NCI-H146 treated with DMSO at 0.1 percent for 48 hours (cell line): ENCODE measurements around the gene RNF39.
"Not testable (repeated sequence)": the region's sequence is repeated elsewhere in the genome, so short reads cannot be mapped to it uniquely, and the experiment has no call there.

Source experiments
- DNase-seq: peaks from one replicate; lab custom pipeline; 2025; ENCODE audit not compliant: unreplicated experiment; lab: John Stamatoyannopoulos, UW

Gene RNF39, protein sequence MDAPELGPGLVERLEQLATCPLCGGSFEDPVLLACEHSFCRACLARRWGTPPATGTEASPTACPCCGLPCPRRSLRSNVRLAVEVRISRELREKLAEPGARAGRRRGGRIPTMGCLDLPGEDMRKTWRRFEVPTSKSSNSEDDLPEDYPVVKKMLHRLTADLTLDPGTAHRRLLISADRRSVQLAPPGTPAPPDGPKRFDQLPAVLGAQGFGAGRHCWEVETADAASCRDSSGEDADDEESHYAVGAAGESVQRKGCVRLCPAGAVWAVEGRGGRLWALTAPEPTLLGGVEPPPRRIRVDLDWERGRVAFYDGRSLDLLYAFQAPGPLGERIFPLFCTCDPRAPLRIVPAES

GRCh38 chr6:30075094-30075789 lies at the start of gene RNF39:
TSS of gene RNF39 (minus strand) at chr6:30075769. CDS start at chr6:30075585, 184 bp downstream.
- no peak for DNase-seq

GRCh38 chr6:30122515-30122914 lies 46.9 kb upstream of the RNF39 start:
- no peak for DNase-seq

GRCh38 chr6:30121446-30122366 lies 46.1 kb upstream of the RNF39 start:
- DNase-seq, result no peak

- not testable (repeated sequence) for DNase-seq
These were observed 43.1 kb upstream of the RNF39 start for GRCh38 chr6:30118691-30119090.

- DNase-seq, result no peak
These were observed 41.2 kb upstream of the RNF39 start for GRCh38 chr6:30116724-30117123.

- DNase-seq, result no peak
These were observed 38.3 kb upstream of the RNF39 start for GRCh38 chr6:30113841-30114240.

DNA sequence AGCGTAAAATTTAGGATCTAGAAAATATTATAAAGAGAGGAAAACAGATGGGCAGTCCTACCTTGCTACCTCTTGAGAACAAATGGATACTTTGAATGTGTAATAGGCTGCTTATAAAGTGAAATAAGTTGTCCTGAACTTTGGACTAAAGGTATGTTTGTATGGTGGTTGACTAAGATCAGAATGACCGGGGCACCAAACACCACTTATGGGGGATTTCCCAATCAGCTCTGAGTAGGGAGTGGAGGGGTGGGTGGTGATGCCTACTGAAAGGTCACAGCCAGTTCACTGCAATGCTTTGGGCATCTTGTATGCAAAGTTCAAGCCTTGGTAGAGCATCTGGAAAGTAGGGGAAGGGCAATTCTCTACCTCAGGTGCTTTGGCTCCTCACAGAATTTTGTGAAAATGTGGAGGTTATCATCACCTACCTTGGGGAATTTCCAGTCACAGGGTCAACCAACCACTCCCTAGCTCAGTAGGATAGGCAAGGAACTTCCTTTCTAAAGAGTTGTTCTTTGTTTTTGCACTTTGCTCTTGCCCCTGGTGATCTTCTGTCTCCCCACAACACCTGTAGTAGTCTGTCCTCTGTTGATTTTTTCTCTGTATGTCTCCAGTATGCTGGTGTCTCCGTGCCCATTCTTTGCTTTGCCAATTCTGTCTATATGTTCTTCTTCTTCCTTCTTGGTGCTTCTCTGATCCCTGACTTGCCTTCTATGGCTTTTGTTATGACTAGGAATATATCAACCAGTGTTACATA lies 37.6 kb upstream of the RNF39 start, which contains the start of gene TRIM31:
TSS of gene TRIM31 (minus strand) at position 88 of the 757 bp plus-strand sequence. CDS start 285 bp downstream, outside the sequence.
- no peak for DNase-seq

DNA sequence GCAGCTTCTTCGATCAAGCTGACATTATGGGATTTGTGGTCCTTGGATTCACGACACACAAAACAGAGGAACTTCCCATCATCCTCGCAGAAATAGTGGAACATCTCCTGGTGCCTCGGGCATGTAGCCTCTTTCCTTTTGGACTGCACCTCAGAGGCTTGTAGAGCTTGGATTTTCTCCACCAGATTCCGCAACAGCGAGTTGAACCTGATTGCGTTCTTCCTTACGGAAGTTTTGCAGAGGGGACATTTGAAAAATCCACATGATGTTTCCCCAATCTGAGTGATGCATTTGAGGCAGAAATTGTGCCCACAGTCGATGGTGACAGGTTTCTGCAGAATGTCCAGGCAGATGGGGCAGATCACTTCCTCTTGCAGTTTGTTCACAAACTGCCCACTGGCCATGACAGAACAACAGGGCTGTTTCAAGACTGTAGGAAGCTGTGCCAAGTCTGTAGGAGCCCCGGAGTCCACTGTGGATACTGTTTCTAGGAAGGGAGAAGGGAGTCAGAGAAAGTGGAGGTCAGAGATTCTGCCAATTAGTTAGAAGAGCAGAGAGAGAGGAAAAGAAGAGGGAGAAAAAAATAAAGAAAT lies 36.9 kb upstream of the RNF39 start:
- DNase-seq, result no peak

DNA sequence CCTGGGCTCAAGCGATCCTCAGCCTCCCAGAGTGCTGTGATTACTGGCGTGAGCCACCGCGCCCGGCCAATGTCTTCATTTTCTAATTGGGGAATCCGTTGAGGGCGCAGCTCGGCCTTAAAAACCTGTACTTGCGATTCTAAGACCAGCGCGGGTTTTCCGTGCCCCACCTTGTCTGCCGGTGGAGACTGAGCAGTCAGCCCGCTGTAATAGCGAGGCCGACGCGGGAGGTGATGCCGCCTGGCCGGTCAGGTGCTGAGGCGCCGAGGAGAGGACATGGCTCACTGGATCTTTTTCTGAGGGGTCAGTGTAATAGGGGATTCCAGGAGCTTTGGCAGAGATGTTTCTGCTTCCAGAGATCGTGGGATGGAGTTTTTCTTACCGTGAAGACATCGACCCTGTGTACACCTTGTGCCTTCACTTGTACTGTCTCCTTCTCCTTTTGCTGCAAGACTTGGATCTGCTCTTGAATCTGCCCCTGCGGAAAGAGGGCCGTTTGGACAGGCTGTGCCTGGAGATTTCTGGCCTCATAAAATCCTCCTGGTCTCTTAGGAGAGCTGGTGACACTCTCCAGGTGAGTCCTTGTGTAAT lies 35.8 kb upstream of the RNF39 start:
- no peak for DNase-seq

GRCh38 chr6:30104661-30105060 lies 29.1 kb upstream of the RNF39 start:
- no peak for DNase-seq

GRCh38 chr6:30103872-30104179 lies 28.3 kb upstream of the RNF39 start:
- DNase-seq, result no peak

GRCh38 chr6:30102970-30103871 lies 27.7 kb upstream of the RNF39 start:
- peak; percentile 68 for DNase-seq

DNA sequence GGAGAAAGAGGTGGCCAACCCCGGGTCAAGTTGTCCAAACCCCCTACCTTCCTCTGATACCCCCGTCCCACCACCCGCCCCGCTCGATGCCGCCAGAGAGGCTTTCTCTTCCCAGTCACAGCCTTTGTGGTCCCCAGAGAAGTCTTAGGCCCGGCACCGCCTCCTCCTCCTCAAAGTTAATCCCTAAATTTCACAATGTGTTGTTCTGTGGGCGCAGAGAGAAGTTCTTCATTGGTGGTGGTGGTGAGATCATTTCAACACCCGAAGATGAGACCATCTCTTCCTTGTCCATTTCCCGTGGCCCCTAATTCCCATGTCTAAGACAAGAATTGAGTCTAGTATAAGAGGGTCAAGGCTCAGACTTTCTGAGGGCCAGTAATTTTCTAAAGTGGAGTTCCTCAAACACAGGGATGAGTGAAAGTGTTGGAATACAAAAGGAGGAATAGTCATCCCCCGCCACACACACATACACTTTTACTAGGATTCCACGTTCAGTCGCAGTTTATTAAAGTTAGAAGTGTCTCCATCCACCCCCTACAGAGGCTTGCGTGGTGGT lies 26.9 kb upstream of the RNF39 start:
- DNase-seq, result no peak

- peak; percentile 41 for DNase-seq
These were observed 26.2 kb upstream of the RNF39 start for GRCh38 chr6:30101444-30102413.

DNA sequence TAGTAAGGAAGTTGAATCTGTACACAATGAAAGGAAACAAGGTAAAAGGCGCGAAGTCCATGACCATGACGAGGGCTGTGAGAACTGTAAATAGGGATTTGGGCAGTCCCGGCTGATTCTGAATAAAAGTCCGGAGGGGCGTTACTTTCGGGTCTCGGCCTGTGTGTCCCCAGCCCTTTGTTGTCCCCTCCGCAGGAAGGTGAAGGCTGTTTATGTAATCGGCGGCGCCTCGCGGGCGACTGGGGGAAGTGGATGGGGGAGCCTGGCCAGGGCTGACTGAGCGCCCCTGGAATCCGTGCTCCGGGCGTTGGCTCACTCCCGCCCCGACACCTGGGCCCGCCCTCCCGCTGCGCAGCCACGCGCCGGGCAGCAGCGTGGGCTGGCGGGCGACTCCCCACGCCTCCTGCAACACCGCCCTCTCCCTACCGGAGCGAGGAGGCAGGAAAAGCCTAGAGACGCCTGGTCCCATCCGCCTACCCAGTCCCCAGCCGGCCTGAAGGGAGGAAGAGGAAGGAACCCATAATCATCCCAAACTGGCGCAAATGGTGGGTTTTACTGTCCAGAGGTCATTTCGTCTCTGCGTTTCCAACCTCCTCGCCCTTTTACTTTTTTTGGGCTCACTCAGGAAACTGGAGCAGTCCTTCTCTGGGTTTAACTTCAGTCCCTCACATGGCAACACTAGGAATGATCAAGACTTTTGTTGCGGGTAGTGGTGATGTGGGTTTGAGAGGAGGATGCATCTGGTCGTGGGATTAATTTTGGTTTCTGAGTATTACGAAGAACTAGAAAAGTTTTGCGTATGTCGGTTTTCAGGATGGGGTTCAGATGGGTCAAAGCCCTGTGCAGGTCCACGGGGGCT lies 25.2 kb upstream of the RNF39 start:
- DNase-seq, result no peak

DNA sequence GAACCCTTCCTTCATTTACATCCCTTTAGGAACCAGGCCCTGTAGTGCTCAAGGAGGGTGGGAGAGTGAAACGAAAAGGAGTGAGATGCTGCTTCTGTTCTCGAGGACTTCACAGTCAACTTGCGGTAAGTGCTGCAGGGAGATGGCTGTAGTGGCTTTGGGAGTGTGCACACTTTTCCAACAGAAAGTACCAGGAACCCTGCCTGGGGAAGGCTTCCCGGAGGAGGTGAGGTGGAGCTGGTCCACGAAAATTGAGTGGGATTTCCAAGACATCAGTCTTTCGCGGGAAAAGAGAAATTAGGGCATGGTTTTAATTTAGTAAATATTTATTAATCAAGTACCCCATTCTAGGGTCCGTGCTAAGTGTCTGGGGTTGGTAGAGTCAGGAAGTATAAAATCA lies 24.6 kb upstream of the RNF39 start:
- no peak for DNase-seq
